Activated CD8-positive, alpha-beta memory T cell treated with anti-CD3 and anti-CD28 coated beads, Interleukin-2, amount 50 U/mL, for 1 hour (primary cell): ENCODE data around the gene MELK.
A peak's percentile ranks its signal among the peaks of the same experiment; 100 is the strongest.
"Not testable (repeated sequence)": the region's sequence is repeated elsewhere in the genome, so short reads cannot be mapped to it uniquely, and the experiment has no call there.

Experiments
- DNase-seq: peaks from one replicate; pipeline ENCODE4 v3.0.0-alpha.2; 2020; ENCODE audit errors: extremely low read depth

MELK gene

DNA sequence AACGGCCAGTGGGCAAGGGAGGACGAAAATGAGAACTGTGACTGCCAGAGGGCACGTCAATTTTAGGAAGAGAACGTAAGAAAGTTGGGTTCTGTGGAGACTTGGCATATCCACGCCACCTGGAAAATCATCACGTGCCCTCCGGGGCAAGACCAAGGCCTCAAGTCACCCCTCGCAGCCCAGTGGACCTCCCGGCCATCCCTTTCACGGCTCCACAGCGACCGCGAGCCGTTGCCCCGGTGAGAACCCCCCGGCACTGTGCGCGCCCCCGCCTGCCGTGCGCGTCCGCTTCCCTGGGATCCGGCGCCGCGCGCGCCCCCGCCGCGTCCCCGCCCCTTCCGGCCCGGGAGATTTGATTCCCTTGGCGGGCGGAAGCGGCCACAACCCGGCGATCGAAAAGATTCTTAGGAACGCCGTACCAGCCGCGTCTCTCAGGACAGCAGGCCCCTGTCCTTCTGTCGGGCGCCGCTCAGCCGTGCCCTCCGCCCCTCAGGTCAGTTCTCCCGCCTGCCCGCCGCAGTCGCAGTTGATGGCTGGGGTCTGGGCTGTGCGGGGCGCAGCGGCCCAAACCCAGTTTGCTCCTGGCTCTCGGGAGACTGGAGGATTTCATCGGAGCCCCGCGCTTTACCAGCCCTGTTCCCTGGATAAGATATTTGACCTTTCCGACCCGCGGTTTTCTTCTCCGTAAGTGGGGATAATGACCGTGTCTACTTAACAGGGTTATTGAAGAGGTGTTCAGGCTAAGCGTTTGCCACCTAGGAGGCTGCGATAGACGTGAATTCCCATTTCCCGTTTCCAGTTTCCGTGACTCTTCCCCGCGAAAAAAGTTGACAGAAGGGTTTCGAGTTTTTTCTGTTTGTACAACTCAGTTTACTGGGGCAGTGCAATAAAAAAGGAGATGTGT lies at the start of gene MELK:
Gene MELK (plus strand): TSS at position 381 of the 904 bp plus-strand sequence. CDS start 8,787 bp downstream, outside the sequence.
- peak; percentile 31 for DNase-seq

DNA sequence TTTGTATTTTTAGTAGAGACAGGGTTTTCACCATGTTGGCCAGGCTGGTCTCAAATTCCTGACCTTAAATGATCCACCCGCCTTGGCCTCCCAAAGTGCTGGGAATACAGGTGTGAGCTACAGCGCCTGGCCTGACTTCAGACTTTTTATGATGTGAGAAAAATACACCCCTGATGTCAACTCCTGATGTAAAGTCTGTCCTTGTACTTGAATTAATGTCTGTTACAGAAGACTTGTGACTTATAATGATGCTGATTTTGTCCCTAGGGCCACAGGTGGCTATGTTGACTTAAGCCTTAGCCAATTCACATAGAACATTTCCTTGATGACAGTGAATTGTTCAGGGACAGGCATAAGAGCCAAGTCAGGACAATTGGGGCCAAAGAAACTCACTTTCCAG lies 42.5 kb upstream of the MELK start:
- no peak for DNase-seq

DNA sequence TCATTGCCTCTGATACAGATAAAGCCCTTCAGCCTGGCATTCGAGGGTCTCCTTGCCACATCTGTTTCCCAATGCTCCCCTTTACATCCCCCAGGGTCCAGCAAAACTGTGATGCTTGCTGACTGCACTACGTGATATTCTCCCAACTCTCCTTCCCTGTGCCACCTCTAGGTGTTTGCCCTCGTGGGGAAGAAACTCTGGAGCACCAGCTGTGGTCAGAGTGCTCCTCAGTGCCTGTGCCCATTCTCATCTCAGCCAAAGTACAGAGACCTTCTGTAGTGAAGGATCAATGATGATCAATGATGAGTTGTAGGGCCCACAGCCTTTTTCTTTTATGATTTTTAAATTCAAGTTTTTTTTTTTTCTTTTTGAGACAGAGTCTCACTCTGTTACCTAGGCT lies 40.3 kb upstream of the MELK start:
- DNase-seq: no peak

DNA sequence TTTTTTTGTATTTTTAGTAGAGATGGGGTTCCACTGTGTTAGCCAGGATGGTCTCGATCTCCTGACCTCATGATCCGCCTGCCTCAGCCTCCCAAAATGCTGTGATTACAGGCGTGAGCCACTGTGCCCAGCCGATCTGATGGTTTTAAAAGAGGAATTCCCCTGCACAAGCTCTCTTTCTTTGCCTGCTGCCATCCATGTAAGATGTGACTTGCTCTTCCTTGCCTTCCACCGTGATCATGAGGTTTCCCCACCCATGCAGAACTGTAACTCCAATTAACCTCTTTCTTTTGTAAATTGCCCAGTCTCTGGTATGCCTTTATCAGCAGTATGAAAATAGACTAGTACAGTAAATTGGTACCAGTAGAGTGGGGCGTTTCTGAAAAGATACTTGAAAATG lies 39.0 kb upstream of the MELK start:
- DNase-seq: not testable (repeated sequence)

DNA sequence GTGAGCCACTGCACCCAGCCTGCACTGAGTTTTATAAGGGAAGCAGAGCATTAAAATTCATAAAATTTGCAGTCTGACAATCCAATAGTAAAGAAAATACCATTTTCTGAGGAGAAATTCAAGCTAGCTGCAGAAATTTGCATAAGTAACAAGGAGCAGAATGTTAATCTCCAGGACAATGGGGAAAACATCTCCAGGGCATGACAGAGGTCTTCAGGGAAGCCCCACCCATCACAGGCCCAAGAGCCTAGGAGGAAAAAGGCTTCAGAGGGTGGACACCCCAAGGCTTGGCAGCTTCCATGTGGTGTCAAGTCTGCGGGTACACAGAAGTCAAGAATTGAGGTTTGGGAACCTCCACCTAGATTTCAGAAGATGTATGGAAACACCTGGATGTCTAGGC lies 37.6 kb upstream of the MELK start:
- no peak for DNase-seq

DNA sequence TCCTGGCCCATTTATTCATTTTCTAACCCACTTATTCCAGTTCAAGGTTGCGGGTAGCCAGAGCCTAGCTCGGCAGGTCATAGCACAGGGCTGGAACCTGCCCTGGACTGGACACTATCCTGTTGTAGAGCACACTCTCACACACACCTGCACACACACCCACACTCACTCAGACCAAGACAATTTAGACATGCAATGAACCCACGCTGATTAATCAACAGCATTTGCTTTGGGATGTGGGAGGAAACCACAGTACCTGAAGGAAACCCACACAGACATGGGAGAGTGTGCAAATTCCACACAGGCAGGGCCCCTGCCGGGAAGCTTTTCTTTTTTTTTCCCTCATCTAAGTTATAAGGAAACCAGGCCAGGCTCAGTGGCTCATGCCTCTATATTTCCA lies 34.8 kb upstream of the MELK start:
- no peak for DNase-seq

DNA sequence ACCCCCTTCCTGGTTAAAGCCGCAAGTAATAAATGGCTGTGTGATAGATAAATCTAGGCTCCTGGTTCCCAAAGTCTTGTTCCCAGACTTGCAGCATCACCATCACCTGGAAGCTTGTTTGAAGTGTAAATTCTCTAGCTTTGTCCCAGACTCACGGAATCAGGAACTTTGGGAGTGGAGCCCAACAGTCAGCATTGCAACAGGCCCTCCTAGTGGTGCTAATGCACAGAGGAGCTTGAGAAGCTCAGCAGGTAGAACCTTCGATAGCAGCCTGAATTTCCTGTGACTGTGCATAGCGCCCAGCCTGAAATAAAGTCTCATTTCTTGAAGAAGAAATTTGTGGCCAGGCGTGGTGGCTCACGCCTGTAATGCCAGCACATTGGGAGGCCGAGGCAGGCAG lies 30.3 kb upstream of the MELK start:
- no peak for DNase-seq

DNA sequence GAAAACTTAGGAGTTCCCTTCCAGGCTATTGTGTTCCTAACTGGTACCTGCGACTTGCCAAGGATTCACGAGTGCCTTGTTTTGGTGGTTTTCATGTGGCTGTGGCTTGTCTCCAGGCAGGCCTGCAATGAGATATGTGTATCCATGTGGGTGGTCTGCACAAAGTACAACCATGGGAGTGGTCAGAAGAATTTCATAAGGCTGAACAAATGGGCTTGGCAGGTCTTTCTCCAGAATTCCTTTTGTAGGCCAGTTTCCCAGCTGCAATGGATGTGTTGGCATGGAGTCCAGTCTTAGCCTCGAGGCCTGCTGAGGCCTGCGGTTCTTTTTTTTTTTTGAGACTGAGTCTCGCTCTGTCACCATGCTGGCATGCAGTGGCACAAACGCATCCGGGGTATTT lies 28.8 kb upstream of the MELK start:
- DNase-seq: no peak

DNA sequence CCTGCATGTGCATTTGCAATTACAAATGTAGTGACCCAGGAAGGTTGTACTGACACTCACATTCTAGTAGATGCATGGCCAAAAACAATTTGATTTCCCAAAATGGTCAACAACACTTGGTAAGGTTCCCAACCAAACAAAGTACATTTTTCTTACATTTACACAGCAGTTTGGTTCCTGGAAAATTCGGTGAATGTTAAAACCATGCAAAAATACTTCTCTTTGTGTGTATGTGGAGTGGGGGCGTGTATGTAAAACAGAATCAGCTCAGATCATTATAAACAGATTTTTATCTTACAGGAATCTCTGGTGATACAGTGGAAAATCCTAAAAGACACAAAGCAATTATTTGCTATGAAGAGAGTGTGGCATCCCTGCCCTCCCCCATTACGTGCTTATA lies 25.1 kb upstream of the MELK start:
- DNase-seq: no peak

DNA sequence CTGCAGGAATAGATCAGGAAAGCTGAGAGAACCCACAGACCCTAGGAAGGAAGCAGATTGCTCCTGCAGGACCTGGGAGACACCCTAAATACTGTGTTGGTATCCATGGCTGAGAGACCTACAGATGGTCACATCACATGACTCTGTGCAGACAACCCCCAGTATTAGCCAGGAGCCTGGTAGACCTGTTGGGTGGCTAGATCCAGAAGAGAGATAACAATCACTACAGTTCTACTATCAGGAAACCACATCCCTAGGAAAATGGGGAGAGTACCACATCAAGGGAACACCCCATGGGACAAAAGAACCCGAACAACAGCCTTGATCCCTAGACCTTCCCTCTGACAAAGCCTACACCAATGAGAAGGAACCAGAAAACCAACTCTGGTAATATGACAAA lies 24.2 kb upstream of the MELK start:
- DNase-seq: no peak

DNA sequence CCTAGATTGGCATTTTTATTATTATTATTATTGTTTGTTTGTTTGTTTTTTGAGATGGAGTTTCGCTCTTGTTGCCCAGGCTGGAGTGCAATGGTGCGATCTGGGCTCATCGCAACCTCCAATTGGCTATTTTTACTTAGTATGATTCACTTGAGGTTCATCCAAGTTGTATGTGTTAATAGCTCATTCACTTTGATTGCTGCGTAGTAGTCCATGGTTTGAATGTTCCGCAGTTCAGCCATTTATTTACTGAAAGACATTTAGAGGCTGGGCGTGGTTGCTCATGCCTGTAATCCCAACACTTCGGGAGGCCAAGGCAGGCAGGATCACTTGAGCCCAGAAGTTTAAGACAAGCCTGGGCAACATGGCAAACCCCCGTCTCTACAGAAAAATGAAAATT lies 22.6 kb upstream of the MELK start:
- no peak for DNase-seq

DNA sequence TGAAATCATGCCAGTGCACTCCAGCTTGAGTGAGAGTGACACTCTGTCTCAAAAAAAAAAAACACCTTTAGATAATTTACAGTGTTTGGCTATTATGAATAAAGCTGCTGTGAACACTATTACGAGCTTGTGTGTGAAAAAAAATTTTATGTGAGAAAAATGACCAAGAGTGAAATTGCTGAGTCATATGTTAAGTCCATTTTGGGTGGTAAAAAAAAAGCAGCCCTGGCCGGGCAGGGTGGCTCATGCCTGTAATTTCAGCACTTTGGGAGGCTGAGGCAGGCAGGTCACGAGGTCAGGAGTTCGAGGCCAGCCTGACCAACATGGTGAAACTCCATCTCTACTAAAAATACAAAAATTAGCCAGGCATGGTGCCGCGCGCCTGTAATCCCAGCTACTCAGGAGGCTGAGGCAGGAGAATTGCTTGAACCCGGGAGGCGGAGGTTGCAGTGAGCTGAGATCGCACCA lies 22.0 kb upstream of the MELK start:
- not testable (repeated sequence) for DNase-seq

DNA sequence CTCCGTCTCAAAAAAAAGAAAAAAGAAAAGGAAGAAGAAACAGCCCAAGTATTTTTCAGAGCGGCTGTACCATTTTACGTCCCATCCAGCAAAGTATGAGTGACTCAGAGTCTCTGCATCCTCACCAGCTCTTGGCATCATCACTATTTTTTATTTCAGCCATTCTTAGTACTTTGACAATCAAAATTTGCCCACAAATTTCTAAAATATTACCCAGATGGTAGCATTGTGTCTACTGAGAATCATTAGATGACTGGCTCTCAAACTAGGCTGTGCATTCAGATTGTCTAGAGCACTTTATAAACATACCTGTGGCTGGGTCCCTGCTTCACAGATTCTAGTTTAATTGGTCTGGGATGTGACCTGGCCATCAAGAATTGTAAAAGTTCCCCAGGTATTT lies 21.6 kb upstream of the MELK start:
- no peak for DNase-seq

DNA sequence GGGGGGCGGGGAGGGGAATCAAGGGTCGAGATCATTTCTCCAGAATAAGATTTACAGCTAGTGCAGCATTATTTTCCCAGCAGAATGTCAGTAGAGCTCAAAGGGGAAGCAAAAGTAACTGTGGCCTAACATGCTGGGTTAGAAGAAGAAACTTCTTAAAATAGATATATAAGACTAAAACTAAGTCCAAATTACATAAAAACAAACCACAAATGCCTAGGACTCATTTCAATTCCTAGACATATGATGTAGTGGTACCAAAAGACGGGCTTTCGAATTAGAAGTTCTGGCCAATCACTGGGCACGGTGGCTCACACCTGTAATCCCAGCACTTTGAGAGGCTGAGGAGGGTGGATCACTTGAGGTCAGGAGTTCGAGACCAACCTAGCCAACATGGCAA lies 20.8 kb upstream of the MELK start:
- DNase-seq: no peak

DNA sequence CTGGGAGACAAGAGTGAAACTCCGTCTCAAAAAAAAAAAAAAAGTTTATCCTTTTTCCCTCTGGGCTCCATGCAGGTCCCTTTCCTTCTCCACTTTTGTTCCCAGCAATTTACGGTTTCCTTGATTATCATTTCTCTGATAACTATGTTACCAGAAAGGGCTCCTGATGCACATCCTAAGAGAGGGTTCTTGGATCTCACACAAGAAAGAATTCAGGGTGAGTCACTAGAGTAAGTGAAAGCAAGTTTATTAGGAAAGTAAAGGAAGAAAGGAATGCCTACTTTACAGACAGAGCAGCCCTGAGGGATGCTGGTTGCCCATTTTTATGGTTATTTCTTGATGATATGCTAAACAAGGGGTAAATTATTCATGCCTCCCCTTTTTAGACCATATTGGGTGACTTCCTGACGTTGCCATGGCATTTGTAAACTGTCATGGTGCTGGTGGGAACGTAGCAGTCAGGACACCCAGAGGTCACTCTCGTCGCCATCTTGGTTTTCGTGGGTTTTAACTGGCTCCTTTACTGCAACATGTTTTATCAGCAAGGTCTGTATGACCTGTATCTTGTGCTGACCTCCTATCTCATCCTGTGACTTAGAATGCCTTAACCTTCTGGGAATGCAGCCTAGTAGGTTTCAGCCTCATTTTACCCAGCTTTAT lies 13.5 kb upstream of the MELK start:
- no peak for DNase-seq

DNA sequence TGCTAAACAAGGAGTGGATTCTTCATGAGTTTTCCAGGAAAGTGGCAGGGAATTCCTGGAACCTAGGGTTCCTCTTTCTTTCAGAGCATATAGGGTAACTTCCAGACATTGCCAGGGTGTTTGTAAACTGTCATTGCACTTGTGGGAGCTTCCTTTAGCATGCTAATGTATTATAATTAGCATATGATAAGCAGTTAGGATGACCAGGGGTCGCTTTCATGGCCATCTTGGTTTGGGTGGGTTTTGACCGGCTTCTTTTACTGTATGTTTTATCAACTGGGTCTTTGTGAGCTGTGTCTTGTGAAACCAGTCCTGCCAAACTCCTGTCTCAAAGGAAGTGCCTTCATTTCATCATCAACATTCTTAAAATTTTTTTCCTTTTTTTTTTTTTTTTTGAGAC lies 11.9 kb upstream of the MELK start:
- no peak for DNase-seq

DNA sequence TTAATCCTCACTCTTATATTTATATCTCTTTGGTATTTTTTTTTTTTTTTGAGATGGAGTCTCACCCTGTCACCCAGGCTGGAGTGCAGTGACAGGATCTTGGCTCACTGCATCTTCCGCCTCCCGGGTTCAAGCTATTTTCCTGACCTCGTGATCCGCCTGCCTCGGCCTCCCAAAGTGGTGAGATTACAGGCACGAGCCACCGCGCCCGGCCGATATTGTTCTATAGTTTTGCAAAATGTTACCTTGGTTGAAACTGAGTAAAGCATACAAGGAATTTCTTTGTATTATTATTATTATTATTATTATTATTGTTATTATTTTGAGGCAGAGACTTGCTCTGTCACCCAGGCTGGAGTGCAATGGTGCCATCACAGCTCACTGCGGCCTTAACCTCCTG lies 9.9 kb upstream of the MELK start:
- DNase-seq: not testable (repeated sequence)

DNA sequence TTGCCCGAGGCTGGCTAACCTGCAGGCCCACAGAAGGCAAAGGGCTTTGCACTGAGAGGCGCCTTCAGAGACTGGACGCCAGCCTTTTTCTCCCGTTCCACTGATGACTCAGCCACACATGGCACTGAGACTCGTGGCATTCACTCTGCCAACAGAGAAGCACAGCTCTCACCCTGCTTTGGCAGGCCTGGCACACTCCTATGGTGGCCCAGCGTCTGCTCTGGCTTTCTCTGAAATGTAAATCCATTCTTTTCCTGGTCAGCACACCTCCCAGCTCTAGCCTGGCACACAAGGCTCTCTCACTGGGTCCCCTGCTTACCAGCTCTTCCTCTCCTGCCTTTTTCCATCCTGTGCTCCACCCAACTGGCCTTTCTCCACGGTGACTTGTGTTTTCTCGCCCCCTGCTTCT lies 5.9 kb upstream of the MELK start:
- DNase-seq: no peak

DNA sequence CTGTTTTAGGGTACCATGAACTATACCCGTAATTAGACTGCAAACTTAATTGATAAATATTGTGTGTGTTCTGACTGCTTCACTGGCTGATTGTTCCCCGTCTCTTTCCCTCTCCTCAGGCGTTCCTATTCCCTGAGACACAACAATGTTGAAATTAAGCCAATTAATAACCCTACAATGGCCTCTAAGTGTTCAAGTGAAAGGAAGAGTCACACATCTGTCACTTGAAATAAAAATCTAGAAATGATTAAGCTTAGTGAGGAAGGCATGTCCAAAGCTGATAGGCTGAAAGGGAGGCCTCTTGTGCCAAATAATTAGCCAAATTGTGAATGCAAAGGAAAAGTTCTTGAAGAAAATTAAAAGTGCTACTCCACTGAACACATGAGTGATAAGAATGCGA lies 4.0 kb upstream of the MELK start:
- not testable (repeated sequence) for DNase-seq

DNA sequence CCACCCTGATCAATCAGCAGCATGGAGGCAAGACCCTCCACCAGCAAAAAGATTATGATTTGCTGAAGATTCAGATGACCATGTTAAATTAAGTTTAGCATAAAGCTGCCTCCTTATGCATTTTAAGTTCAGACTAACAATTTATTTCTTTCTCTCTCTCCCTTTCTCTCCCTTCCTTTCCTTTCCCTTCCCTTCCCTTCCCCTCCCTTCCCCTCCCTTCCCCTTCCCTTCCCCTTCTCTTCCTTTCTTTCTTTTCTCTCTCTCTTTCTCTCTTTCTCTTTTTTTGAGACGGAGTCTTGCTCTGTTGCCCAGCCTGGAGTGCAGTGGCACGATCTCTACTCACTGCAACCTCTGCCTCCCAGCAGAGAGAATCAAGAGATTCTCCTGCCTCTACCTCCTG lies 1.4 kb upstream of the MELK start:
- no peak for DNase-seq

DNA sequence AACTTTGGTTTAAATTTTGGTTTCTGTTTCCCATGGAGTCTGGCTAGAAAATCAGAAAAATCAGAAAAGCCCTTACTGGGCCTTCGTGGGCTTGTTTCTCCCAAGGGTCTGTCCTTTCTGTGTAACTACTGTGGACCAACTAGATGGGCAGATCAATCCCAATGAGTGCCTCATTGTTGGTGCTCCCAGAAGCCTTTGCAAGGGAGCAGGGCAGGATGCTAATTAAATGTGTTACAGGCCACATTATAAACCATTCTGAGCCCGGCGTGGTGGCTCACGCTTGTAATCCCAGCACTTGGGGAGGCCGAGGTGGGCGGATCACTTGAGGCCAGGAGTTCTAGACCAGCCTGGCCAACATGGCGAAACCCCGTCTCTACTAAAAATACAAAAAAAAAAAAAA lies 1.4 kb downstream of the MELK start:
- not testable (repeated sequence) for DNase-seq

DNA sequence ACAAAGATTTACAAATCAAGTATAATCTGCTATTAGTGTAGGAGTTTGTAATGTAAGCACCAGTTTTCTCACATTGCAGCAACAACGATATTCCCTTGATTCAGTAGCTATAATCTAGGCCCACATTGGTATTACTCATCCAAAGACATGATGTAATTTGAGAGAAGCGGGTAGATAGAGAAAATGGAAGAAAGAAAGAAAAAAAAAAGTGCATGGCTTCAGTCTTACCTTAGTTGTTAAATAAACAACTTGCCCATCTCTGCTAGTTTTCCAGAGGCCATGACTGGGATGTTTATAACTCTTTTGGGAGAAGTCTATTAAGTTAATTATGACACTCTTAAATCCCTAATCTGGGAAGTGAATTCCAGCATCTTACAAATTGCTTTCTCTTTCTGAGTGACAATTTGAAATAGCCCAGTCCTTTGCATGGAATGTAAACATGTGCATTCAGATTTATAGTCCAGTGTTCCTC lies 2.8 kb downstream of the MELK start:
- no peak for DNase-seq

DNA sequence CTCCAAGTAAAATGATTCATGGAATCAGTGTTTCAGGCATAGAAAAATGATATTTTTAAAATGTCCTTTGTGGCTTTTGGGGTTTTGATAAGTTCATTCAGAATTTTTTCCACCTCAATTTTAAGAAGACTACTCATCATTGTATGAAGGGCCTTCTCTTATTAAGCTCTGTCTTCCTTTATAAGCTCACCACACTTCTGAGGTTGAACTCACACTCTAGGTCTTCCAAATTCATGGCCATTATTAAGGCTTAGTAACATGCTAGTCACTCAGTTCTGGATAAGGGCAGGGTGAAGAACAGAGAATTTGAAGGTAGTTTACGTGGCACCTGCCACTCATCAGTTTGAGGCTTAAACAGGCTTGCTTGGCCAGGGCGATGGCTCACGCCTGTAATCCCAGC lies 4.2 kb downstream of the MELK start:
- no peak for DNase-seq
